CD4-positive, alpha-beta T cell treated with Interleukin-17A for 4 hours (primary cell): ENCODE results near the gene C1GALT1C1L.
A peak's percentile ranks its signal among the peaks of the same experiment; 100 is the strongest.
"Not testable (repeated sequence)": the region's sequence is repeated elsewhere in the genome, so short reads cannot be mapped to it uniquely, and the experiment has no call there.

Source experiments
- DNase-seq: peaks from one replicate; pipeline ENCODE4 v3.0.0-alpha.2; 2020; ENCODE audit warnings: mixed read lengths

The C1GALT1C1L gene

DNA sequence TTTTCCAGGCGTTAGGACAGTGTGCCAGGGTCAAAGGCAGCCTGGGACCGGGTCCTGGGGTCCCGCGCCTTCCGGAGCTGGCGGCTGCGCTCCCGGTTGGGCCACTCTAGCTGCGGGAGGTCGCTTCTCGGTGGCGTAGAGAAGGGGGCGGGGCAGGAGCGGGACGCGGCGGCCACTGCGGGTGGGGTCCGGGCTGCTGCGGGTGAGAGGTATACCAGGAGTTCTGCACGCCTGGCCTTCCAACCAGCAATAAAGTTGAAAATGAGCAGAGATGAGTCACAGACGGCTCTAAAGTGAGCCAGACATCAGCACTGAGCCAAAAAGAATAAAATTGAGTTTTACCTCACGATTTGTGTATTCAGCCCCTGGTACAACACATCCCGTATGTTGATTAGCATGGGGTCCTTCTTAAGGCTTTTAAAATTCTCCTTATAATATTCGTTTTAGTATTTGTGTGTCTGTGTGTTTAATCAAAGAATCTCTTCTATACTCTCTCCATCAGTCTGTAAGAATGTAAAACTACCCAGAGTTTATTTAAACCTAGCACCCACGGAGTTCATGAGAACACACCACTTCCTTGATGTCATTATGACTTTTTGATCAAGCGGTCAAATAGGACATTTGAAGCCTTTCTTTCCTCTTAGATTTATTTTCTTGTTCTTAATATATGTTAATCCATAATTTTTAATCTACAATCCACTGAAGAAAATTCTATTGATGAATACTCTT, at the start of gene C1GALT1C1L:
C1GALT1C1L (minus strand) TSS at position 108 of the 729 bp plus-strand sequence; CDS start at position 1, 107 bp downstream.
- peak; percentile 34 for DNase-seq

DNA sequence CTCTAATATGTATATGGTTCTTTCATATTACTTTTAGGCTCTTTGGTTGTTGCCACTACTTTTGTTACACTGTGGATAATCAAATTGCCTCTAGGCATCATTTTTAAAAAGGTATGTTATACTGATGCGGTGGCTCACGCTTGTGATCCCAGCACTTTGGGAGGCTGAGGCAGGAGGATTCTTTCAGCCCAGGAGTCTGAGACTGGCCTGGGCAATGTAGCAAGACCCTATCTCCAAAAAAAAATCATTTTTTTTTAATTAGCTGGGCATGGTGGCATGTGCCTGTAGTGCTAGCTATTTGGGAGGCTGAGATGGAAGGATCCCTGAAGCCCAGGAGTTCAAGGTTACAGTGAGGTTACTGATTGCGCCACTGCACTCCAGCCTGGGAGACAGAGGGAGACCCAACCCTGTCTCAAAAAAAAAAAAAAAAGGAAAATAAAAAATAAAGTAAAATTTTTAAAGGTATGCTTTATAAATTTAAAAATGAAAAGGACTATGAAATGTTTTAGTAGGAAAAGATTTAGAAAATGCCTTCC, 49.5 kb upstream of the C1GALT1C1L start:
- no peak for DNase-seq

DNA sequence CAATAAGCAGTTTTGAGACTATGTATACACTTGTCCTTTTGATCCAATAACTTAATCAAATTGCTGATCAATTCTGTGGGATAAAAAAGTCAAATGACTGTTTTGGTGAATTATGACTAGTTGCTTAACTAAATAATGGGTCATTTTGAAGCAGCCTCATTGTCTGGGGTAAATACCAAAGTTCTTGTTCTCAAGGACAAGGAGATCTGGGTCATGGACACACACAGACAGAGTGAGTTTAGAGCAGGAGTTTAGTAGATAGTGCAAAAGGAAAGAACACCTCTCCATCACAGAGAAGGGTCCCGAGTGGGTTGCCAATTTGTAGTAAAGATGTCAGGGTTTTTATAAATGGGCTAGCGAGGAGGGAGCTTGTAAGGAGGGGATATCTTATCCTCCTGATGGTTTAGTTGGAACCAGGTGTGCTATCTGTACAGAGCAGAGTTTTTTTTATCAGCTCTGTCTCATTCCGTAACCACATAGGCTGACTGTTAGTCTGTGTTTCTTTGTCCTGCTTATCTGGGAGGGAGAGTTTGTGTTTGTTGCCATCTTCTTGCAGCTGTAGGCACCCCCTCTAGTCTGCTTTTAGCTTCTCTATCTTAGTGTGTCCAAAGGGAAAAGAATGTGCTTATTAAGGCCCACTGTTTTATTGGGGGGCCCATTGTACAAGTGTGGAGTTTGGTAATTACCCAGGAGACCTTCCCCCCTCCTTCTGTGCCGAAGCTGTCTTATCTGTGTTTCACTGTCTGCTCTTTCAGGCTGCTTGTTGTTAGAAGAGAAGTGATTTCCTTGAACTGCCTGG, 48.7 kb upstream of the C1GALT1C1L start:
- DNase-seq = no peak

DNA sequence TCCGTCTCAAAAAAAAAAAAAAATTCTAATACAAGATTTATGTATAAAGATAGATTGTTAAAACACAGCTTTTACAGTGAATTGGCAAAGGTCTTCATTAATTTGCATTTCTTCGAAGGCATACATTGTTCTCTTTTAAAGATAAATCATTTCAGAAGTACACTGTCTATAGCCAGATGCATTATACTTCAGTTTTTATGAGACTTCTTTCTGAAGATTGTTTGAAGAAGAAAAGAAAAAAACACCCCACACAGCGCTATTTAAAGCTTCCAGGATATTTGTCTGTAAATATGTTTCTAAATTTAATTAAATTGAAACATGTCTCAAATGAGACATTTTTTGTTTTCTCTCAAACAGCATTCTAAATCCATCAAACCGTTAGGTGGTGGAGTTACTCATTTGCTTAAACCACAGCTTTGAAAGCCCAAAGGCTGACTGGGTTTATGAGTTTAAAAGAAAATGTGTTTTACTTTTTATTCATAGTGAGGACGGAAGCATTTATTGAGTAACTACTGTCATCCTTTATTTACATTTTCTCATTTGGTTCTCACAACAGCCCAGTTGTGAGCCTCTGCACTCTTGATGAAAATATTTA, 42.4 kb upstream of the C1GALT1C1L start:
- no peak for DNase-seq

DNA sequence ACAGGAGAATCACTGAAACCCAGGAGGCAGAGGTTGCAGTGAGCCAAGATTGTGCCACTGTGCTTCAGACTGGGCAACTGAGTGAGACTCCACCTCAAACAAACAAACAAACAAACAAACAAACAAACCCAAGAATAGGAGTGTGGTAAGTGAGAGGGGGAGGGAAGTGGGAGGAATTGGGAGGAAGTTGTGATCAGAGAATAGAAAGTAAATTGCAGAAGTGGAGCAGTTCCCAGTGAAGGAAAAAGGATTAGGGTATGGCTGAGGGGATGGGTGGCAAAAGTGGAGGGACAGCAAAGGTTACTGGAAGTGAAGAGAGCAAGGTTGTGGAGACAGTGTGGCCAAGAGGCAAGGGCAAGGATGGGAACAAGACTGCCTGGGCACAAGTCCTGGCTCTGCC, 41.1 kb upstream of the C1GALT1C1L start:
- DNase-seq = no peak

DNA sequence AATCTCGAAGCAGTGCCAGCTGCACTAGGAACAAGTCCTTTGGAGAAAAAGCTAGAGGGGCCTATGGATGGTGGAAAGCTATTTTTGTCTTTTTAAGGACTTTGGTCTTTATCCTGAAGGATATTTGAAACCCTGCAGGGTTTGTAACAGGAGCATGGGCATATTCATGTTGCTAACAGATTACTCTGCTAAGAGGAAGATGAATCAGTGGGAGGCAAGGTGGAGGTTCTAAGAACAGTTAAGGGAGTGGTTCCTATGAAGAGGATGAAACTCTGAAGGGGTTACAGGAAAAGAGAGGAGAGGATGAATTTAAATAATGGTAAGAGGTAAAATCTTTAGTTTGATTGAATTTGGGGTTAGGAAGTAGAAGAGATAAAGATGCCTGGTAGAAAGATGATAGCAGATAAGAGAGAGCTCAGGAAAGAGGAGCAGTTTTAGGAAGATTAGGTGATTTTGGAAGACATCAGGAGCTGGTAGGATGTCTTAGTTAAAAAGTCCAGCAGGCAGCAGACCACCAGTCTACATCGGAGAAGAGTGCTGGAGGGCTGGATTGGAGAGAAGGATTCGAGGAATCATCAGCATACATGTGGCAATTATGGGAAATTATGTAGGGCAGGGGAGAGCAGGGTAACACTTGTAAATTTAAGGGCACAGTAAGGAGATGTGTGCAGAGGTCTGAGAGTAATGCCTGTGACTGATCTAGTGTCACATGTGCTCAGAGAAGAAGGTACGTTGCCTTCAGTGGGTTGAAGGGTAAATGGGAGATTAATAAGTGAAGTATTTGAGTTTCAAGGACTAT, 39.3 kb upstream of the C1GALT1C1L start:
- no peak for DNase-seq

DNA sequence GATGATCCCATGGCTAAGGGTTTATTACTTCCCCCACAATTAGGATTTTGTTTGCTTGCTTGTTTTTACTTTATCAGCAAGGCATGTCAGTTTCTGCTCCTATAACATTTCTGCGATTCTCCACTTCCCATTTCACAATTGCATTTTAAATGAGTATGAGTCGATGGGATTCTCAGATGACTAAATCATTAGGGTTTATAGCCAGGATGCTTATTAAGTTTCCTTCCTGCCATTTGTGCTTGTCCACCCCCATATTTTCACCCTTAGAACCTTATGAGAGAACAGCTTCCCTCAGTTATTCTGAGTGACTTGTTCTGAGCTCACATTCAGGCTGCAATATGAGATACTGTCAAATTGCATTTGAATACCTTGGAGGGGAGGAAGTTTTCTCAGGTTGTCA, 37.9 kb upstream of the C1GALT1C1L start:
- DNase-seq = no peak

DNA sequence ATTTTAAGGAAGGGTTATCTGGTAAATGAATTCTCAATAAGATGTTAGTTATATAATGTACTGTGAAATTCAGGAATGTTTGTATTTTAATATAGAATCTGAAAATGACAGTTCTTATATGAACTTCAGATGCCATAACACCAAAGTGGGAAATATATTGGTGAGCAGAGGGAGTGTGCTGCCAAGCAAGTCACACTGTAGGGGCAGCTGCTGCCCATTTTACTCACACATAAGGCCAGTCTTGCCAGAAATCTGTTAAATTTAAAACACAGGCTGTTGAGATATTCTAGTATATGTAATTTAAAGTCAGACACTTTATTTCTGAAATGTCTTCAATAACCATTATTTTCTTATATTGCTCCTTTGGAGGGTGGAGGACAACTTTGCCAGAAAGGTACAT, 34.6 kb upstream of the C1GALT1C1L start:
- no peak for DNase-seq

DNA sequence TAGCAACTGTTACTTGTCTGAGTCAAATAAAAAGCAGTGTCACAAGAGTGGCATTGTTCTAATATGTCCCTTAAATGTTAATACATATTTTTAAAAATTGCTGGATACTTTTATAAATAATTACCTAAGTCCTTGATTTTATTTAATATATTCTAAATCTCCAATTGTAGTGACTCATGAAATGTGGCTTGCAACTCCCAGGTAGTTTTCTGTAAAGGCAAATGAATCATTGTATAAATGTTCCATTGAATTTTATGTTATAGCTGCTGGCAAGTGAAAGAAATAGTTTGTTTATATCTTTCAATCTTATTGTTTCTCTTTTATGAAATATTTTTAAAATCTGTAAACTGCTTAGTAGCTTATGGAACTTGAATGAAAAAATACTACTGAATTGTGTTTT, 32.7 kb upstream of the C1GALT1C1L start:
- no peak for DNase-seq

DNA sequence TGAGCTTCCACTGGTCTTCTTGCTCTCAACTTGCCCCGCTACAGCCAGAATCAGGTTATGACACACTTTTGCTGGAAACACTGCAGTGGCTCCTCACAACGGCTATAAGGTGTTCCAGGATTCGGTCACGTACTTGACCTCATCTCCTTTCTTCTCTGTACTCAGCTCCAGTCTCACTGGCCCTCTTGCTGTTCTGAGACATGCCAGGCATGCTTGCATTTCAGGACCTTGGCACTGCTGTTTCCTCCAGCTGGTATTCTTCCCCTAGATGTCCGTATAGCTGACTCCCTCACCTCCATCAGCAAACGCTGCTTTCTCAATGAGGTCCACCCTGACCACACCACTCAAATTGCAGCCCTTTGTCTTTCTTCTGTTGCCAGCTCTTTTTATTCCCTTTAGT, 31.9 kb upstream of the C1GALT1C1L start:
- no peak for DNase-seq

DNA sequence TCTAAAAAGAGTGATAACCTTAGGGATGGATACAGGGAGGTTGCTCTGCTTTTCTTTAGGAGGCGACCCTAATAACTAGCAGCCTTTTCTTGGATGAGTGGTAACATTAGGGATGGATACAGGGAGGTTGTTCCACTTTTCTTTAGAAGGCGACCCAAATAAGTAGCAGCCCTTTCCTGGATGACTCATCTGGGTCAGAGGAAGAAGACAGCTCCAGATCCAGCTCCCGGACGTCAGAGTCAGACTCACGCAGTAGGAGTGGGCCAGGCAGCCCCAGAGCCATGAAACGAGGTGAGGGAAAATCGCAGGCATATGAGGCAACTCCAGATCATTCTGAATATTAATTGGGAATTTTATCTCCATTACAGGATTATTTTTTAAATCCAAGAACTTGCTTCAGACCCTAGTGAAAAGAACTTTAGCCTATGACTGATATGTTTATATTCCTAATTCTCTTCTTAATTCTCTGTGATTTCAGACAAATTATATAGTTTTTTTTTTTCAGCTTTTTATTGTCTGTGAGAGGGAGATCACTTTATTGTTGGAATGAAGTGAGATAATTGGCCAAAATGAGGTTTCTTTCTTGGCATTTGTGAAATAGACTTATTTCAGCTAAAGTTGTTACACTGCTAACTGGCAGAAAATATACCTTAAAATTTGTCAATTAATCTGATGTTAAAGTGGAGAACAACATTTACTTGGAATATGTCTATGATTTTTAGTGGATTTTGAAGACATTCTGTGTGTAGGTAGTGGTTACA, 31.2 kb upstream of the C1GALT1C1L start:
- no peak for DNase-seq

DNA sequence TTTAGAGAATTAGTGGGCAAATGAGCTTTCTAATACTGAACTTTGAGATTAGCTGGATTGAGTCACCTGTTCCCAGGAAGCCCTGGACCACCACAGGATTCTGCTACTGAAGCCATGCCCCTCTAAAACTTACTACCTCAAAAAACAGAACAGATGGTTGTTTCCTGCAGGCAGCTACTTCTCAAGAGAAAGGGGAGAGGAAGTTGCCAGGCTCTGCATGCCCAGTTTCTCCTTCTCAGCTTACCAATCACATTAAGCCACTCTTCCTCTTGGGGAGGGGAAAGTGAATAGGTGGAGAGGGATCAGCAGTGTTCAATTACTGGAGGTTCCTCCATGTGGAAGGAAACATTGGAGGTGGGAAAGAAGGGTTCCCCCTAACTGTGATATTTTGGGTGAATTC, 24.9 kb upstream of the C1GALT1C1L start:
- no peak for DNase-seq

DNA sequence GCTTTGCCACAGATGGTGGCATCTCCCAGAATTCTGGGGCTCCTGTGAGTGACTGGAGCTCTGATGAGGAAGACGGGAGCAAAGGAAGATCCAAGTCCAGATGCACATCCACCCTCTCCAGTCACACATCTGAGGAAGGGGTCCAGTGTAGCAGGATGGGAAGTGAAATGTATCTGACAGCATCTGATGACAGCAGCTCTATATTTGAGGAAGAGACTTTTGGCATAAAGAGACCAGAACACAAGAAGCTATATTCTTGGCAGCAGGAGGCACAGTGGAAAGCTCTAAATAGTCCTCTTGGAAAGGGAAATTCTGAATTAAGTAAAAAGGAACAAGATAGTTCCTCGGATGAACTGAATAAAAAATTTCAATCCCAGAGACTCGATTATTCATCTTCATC, 23.5 kb upstream of the C1GALT1C1L start:
- no peak for DNase-seq

DNA sequence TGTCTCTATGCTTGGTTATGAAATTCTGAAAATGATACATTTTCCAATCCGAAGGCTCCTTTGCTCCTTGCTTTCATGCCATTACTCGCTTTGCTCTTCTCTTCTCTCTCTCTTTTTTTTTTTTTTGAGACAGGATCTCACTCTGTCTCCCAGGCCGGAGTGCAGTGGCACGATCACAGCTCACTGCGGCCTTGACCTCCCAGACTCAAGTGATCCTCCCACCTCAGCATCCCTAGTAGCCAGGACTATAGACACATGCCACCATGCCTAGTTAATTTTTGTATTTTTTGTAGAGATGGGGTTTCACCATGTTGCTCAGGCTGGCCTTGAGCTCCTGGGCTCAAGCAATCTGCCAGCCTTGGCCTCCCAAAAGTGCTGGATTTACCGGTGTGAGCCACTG, 21.9 kb upstream of the C1GALT1C1L start:
- not testable (repeated sequence) for DNase-seq

DNA sequence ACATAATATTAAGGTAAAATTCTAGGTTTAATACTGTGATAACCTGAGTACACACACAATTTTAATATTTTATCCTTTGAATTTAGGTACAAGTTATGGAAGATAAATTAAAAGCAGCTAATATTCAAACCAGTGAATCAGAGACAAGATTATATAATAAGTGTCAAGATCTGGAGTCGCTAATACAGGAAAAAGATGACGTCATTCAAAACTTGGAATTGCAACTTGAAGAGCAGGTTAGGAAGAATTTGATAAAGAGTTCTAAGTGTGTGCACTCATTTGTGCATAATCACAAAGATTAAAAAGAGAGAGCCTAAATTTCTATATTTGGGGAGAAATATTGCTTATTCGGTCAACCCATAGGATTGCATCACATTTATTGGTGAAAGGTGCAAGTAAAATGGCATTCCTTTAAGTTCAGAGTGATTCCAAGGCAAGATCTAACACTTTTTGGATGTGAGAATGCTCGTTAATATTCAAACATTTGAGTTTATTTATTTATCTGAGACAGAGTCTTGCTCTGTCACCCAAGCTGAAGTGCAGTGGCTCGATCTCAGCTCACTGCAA, 16.3 kb upstream of the C1GALT1C1L start:
- DNase-seq = no peak

DNA sequence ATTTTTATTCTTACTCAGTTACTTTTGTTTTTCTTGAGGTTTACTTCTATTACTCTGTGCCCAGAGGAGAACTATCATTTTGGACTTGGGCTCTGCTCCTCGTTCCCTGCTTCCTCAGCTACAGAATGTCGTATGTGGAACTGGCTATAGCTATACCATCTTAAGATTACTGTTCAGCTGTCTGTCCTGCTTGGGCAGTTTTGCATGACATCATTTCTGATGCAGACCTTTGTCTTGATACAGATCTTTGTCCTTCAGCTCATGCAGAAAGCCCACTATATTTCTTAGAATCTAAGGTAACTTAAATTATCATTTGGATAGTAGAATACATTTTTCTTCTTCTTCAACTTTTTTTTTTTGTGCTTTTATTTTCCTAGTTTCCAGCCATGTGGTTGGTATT, 13.8 kb upstream of the C1GALT1C1L start:
- no peak for DNase-seq

DNA sequence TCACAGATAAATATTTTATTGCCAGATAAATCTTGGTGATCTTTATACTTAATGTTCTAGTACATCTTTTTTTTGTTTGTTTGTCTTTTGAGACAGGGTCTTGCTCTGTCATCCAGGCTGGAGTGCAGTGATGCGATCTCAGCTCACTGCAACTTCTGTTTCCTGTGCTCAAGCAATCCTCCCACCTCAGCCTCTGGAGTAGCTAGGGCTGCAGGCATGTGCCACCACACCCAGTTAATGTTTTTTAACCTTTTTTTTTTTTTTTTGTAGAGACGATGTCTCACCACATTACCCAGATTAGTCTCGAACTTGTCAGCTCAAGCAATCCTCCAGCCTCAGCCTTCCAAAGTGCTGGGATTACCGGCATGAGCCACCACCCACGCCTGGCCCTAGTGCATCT, 9.1 kb upstream of the C1GALT1C1L start:
- no peak for DNase-seq

DNA sequence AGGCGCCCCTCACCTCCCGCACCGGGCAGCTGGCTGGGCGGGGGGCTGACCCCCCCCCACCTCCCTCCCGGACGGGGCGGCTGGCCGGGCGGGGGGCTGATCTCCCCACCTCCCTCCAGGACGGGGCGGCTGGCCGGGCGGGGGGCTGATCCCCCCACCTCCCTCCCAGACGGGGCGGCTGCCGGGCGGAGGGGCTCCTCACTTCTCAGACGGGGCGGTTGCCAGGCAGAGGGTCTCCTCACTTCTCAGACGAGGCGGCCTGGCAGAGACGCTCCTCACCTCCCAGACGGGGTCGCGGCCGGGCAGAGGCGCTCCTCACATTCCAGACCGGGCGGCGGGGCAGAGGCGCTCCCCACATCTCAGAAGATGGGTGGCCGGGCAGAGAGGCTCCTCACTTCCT, 1.6 kb upstream of the C1GALT1C1L start:
- not testable (repeated sequence) for DNase-seq

DNA sequence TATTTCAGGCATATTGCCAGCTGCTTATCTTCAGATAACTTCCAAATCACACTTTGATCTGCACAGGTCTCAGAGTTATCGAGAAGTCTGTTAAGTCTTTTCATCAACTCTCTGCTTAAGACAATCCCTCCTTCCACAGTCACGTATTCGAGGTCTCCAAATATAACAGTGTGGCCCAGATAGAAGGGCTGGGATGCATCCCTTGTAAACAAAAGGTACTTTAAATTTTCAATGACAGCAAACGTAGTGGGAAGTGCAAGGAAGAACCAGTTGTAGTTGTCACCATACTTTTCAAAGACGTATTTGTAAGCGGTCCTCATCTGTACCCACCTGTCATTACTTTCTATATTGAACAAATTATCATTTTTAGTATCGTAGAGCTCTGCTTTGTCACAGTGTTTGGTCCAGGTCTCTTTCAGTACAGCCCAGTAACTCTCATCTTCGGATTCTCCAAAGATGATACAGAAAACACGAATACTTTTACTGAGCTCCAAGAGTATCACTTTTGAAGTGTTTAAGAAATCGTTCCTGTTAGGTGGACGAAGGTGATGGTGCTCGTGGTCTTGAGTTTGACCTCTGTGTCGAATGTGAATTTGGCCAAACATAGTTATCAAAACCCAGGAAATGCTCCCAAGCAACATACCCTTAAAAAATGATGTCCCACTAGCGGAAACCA, 445 bp downstream of the C1GALT1C1L start:
- no peak for DNase-seq

DNA sequence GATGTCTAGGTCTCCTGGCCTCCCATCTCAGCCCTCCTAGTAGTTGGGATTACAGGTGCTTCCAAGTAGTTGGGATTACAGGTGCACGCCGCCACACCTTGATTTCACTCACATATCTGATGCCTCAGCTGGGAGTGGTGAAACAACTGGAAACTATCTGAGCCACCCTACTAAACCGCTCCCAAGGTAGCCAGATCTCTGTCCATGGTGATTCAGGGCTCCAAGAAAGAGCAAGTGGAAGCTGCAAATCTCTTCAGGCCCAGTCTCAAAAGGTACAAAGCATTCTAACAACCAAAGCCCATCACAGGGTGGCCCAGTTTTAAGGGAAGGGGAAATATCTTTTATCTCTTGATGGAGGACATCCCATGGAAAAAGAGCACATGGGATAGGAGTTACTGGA, 19.0 kb downstream of the C1GALT1C1L start:
- no peak for DNase-seq

DNA sequence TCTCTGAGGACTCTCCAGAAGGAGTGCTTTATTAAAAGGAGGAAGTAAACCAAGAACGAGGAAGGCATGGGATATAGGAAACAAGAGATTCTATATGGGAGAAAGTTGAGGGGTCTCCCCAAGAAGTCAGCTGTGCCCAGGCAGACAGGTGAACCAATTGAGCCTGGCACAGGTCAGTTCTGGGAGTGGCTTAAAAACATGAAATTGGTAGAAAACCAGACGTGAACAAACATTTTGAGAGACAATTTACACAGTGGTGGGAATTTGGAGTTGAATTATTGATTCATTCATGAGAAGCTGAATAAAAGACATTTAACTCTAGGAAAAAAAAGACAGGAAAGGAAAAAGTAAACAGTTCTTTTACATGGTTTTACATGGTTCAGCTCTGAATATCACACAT, 22.7 kb downstream of the C1GALT1C1L start:
- DNase-seq = no peak
